LNCaP clone FGC (cell line): Measurements from ENCODE around the gene CD52.
A peak's percentile ranks its signal among the peaks of the same experiment; 100 is the strongest.

ENCODE experiments used
- DNase-seq: peaks from one replicate; pipeline ENCODE4 v3.0.0-alpha.2; 2011; ENCODE audit warnings: low read depth
- H3K4me3 ChIP-seq: 2 replicates; pipeline ENCODE4 v1.5.1; 2011; ENCODE audit warnings: mild to moderate bottlenecking, low read depth, low read length, control low read depth
- TF ChIP-seq, protein P1 (sequence below): IDR thresholded peaks from 2 replicates; pipeline ENCODE4 v1.5.1; 2012; ENCODE audit warnings: mild to moderate bottlenecking; ENCODE audit not compliant: control insufficient read depth, insufficient read depth; ENCODE audit errors: extremely low read depth

Gene CD52

DNA sequence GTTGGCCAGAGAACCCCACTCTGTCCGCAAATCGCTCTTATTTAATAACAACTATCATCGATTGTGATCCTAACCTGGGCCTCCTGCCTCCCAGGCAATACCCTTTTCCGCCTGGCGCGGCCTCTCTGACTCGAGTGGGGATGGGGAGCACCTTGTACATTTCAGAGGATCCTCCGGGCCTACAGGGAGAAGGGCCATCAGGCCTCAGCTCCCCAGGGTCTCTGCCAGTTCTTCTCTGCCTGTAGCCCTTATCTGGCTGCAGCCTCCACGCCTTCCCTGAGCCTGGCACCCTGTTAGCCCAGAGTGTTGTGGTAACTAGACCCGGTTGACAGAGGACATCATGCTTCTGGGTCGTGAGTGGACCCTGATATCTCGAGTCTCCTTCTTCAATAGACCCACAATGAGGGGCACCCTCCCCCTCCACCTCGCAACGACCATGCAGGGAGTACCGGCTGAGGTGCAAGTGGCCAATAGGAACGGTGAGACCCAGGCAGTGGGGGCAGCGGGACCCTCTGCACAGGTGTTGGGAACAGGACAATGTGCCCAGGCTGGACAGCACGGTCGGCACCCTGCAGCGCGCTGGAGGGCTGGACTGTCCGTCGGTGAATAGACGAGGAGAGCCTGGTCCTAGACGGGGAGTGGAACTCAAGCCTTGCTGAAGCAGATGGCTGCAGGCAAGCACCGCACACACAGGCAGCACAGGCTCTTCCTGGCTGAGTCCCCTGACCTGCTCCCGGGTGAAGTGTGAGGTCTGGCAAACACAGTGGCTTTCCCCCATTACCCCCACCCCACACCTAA, 43.2 kb downstream of the CD52 start:
- DNase-seq = no peak
- TF ChIP-seq, protein P1, sequence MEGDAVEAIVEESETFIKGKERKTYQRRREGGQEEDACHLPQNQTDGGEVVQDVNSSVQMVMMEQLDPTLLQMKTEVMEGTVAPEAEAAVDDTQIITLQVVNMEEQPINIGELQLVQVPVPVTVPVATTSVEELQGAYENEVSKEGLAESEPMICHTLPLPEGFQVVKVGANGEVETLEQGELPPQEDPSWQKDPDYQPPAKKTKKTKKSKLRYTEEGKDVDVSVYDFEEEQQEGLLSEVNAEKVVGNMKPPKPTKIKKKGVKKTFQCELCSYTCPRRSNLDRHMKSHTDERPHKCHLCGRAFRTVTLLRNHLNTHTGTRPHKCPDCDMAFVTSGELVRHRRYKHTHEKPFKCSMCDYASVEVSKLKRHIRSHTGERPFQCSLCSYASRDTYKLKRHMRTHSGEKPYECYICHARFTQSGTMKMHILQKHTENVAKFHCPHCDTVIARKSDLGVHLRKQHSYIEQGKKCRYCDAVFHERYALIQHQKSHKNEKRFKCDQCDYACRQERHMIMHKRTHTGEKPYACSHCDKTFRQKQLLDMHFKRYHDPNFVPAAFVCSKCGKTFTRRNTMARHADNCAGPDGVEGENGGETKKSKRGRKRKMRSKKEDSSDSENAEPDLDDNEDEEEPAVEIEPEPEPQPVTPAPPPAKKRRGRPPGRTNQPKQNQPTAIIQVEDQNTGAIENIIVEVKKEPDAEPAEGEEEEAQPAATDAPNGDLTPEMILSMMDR = no peak
- no peak overlapping the region for H3K4me3 ChIP-seq

- TF ChIP-seq, protein P1 = no peak
- DNase-seq = no peak
- H3K4me3 ChIP-seq = no peak overlapping the region
These were observed 43.9 kb downstream of the CD52 start for GRCh38 chr1:26361605-26362122.

GRCh38 chr1:26362331-26362730, 44.6 kb downstream of the CD52 start:
- no peak overlapping the region for H3K4me3 ChIP-seq
- no peak for DNase-seq
- TF ChIP-seq, protein P1 = no peak

GRCh38 chr1:26363549-26364448, 46.0 kb downstream of the CD52 start:
- no peak overlapping the region for H3K4me3 ChIP-seq
- no peak for DNase-seq
- TF ChIP-seq, protein P1 = peak; percentile 71

DNA sequence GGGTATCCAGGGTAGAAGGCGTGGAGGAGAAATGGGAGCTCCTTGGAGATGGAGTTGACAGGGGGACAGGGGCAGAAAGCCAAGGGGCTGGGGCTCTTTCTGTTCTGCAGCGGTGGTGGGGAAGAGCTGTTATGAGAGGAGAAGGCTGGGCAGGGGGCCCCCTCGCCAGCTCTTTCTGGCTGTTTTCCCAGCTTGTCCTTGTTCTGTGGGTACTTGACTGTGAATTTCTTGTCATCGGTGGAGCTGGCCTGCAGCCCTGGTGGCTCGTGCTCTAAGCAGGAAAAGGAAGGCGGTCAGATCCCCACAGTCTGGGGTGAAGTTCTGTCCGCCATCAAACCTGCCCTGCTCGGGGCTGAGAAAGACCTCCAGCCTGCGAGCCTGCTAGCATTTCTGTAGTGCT, 47.2 kb downstream of the CD52 start:
- no peak overlapping the region for H3K4me3 ChIP-seq
- no peak for DNase-seq
- TF ChIP-seq, protein P1 = no peak

DNA sequence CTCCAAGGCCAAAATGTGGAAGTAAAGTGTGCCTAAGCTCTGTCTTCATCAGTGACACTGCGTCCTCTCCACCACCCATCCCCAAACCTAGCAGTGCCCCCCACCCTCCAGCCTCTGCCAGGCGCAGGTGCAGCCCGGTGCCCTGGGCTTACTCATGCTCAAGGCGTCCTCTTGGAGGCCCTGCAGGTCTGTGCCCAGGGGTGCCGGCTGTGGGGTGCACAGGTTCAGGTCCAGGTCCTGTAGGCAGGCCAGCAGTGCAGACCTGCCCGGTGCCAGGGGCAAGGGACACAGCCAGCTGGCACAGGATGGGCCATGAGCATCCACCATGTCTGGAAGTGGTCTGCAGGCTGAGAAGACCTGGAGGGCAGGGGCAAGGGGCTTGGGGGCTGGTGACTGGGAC, 49.7 kb downstream of the CD52 start:
- no peak for DNase-seq
- H3K4me3 ChIP-seq = no peak overlapping the region
- TF ChIP-seq, protein P1 = no peak
